HCT116 (cell line): ENCODE measurements around the gene AXDND1.

Experiments
- CTCF ChIP-seq, 3 experiments: fragments of 200-600 bp in 1 of 3; sonication (generic) in 1 of 3; IDR thresholded peaks in 2 of 3; conservative IDR thresholded peaks in 1 of 3; 2 replicates each; pipeline ENCODE4 v1.5.1; 2012 to 2017; ENCODE audit warnings: low read depth in 2 of 3, low read length in 2 of 3, antibody characterized with exemption in 1 of 3, borderline replicate concordance in 1 of 3, control low read depth in 1 of 3, mild to moderate bottlenecking in 1 of 3, mixed read lengths in 1 of 3, mixed run types in 1 of 3, moderate library complexity in 1 of 3; ENCODE audit not compliant: insufficient read depth in 1 of 3
- EZH2 ChIP-seq: fragments of 200-600 bp; sonication (generic); IDR thresholded peaks from 2 replicates; pipeline ENCODE4 v1.6.1; 2017; ENCODE audit warnings: antibody characterized with exemption, mixed run types
- EZH2phosphoT487 ChIP-seq: fragments of 200-600 bp; IDR thresholded peaks from 2 replicates; pipeline ENCODE4 v1.6.1; 2018; ENCODE audit warnings: antibody characterized with exemption, borderline replicate concordance
- FOSL1 ChIP-seq: IDR thresholded peaks from 2 replicates; pipeline ENCODE4 v1.6.1; 2012; ENCODE audit warnings: low read depth
- POLR2A ChIP-seq: IDR thresholded peaks from 2 replicates; pipeline ENCODE4 v1.7.0; 2011; ENCODE audit warnings: borderline replicate concordance; ENCODE audit not compliant: insufficient read depth, insufficient read length; ENCODE audit errors: extremely low read depth
- POLR2AphosphoS5 ChIP-seq: IDR thresholded peaks from 2 replicates; pipeline ENCODE4 v1.6.1; 2011; ENCODE audit warnings: mild to moderate bottlenecking, low read depth, low read length, moderate library complexity
- RAD21 ChIP-seq: IDR thresholded peaks from 2 replicates; pipeline ENCODE4 v1.6.1; 2012; ENCODE audit warnings: low read depth, mild to moderate bottlenecking
- REST ChIP-seq: IDR thresholded peaks from 2 replicates; pipeline ENCODE4 v1.6.1; 2012; ENCODE audit warnings: low read depth
- SIN3A ChIP-seq: IDR thresholded peaks from 2 replicates; pipeline ENCODE4 v1.6.1; 2012; ENCODE audit warnings: low read depth
- SP1 ChIP-seq: IDR thresholded peaks from 2 replicates; pipeline ENCODE4 v1.6.1; 2012; ENCODE audit warnings: low read depth
- YY1 ChIP-seq: IDR thresholded peaks from 2 replicates; pipeline ENCODE4 v1.6.1; 2011; ENCODE audit warnings: low read length, low read depth, moderate library complexity, mild to moderate bottlenecking; ENCODE audit not compliant: insufficient replicate concordance; ENCODE audit errors: extremely low read depth
- ZNF274 ChIP-seq: fragments of 200-500 bp; sonication (Bioruptor generic); IDR thresholded peaks from 2 replicates; pipeline ENCODE4 v1.6.1; 2014; ENCODE audit warnings: mild to moderate bottlenecking, low read depth, low read length, inconsistent platforms
- TF ChIP-seq, protein P1 (sequence below): IDR thresholded peaks from 2 replicates; pipeline ENCODE4 v1.6.1; 2012
- TF ChIP-seq, protein P2 (sequence below): IDR thresholded peaks from 2 replicates; pipeline ENCODE4 v1.6.1; 2012

- TF ChIP-seq SIN3A (no peak), YY1 (no peak), POLR2AphosphoS5 (no peak), CTCF (IDR thresholded peaks at IDR 0.05 in 2 of 3, conservative IDR thresholded peaks at IDR 0.05 in 1 of 3; ENCODE audit: borderline replicate concordance in 1 of 3, insufficient read depth in 1 of 3, low read depth in 2 of 3, low read length in 2 of 3) (no peak), SP1 (no peak), EZH2phosphoT487 (no peak), ZNF274 (no peak), FOSL1 (no peak), POLR2A (no peak), RAD21 (no peak), EZH2 (no peak), REST (no peak)
- TF ChIP-seq, protein P1, sequence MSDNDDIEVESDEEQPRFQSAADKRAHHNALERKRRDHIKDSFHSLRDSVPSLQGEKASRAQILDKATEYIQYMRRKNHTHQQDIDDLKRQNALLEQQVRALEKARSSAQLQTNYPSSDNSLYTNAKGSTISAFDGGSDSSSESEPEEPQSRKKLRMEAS: no peak
- TF ChIP-seq, protein P2, sequence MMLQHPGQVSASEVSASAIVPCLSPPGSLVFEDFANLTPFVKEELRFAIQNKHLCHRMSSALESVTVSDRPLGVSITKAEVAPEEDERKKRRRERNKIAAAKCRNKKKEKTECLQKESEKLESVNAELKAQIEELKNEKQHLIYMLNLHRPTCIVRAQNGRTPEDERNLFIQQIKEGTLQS: no peak
Observed at GRCh38 chr1:179591253-179591591, 225.5 kb downstream of the AXDND1 start.
